Endothelial cell of umbilical vein (primary cell): ENCODE results near the gene LCN6. TPM values are rescaled to one million over a fixed set of nuclear protein-coding genes. Genes with fewer than 3 reads are reported as not detected.
A peak's percentile ranks its signal among the peaks of the same experiment; 100 is the strongest.

Source experiments
- BruUV-seq: library from RNA; stranded (reverse); fragments of 400-500 nt; replicated peaks from 2 replicates; lab custom pipeline; 2021; lab: Mats Ljungman, UMichigan
- CTCF ChIA-PET: fragments of 300-600, 350-600 bp; sonication (Branson Sonifier 250); formaldehyde crosslinking; loops from one replicate; lab custom pipeline; 2021; ENCODE audit warnings: antibody characterized with exemption, inconsistent platforms; lab: Charles Lee
- POLR2A ChIA-PET: fragments of 300-600, 350-600 bp; sonication (Branson Sonifier 250); formaldehyde crosslinking; loops from one replicate; lab custom pipeline; 2021; ENCODE audit warnings: antibody characterized with exemption, inconsistent platforms; lab: Charles Lee
- DNase-seq: peaks from one replicate; pipeline ENCODE4 v3.0.0-alpha.2; 2011; ENCODE audit warnings: low read depth, low spot score
- FAIRE-seq: peaks from 2 replicates; lab custom pipeline; 2011; peaks lifted over from hg19 to GRCh38; lab: Jason Lieb, UNC
- H2AFZ ChIP-seq: 2 replicates; pipeline ENCODE4 v1.6.0; 2012; ENCODE audit warnings: low read depth, low read length, control low read depth, inconsistent platforms
- H3K27ac ChIP-seq: 2 replicates; pipeline ENCODE4 v1.5.1; 2011; ENCODE audit warnings: low read depth, mild to moderate bottlenecking, control low read depth, low read length, moderate library complexity; ENCODE audit not compliant: insufficient read depth
- H3K27me3 ChIP-seq, 2 experiments: 2 replicates each; pipeline versions ENCODE4 v1.6.0 to v1.6.1; 2011; ENCODE audit warnings: low read length in 2 of 2, mixed read lengths in 1 of 2; ENCODE audit not compliant: control insufficient read depth in 2 of 2, insufficient read depth in 2 of 2
- H3K36me3 ChIP-seq, 2 experiments: 2 replicates in 1 of 2; 3 replicates in 1 of 2; pipeline ENCODE4 v1.5.1; 2011; ENCODE audit warnings: low read length in 2 of 2, mild to moderate bottlenecking in 1 of 2, moderate library complexity in 1 of 2; ENCODE audit not compliant: control insufficient read depth in 2 of 2, insufficient read depth in 2 of 2; ENCODE audit errors: extremely low read depth in 1 of 2
- H3K4me1 ChIP-seq: 3 replicates; pipeline ENCODE4 v1.5.1; 2011; ENCODE audit warnings: mild to moderate bottlenecking, low read length; ENCODE audit not compliant: control insufficient read depth, insufficient read depth; ENCODE audit errors: extremely low read depth
- H3K4me2 ChIP-seq: 2 replicates; pipeline ENCODE4 v1.6.1; 2011; ENCODE audit warnings: low read length, control low read depth, mixed read lengths; ENCODE audit not compliant: insufficient read depth
- H3K4me3 ChIP-seq, 3 experiments: fragments of 200-600 bp in 1 of 3; sonication (generic), shearing (Covaris generic) in 1 of 3; replicated peaks in 1 of 3; 2 replicates each; pipeline ENCODE4 v1.5.1; 2011 to 2016; ENCODE audit warnings: control low read depth in 3 of 3, low read length in 3 of 3, mild to moderate bottlenecking in 2 of 3, inconsistent platforms in 1 of 3, low read depth in 1 of 3, moderate library complexity in 1 of 3; ENCODE audit not compliant: insufficient read depth in 1 of 3
- H3K79me2 ChIP-seq: 2 replicates; pipeline ENCODE4 v1.6.0; 2012; ENCODE audit warnings: low read length, inconsistent platforms; ENCODE audit not compliant: control insufficient read depth, insufficient read depth
- H3K9ac ChIP-seq: replicated peaks from 2 replicates; pipeline ENCODE3; 2011; ENCODE audit warnings: low read length, control low read depth; ENCODE audit not compliant: insufficient read depth; ENCODE audit errors: extremely low read depth
- H3K9me1 ChIP-seq: replicated peaks from 3 replicates; pipeline ENCODE4 v1.6.0; 2011; ENCODE audit warnings: mild to moderate bottlenecking, low read length; ENCODE audit not compliant: control insufficient read depth, insufficient read depth; ENCODE audit errors: extremely low read depth
- H3K9me3 ChIP-seq: replicated peaks from 2 replicates; pipeline ENCODE4 v1.5.1; 2012; ENCODE audit warnings: low read length, inconsistent platforms; ENCODE audit not compliant: control insufficient read depth, insufficient read depth
- H4K20me1 ChIP-seq: replicated peaks from 2 replicates; pipeline ENCODE3; 2011; ENCODE audit warnings: mild to moderate bottlenecking, low read length; ENCODE audit not compliant: control insufficient read depth, insufficient read depth; ENCODE audit errors: extremely low read depth
- POLR2A ChIP-seq: IDR thresholded peaks from 2 replicates; pipeline ENCODE4 v1.6.1; 2012; ENCODE audit warnings: low read depth, mild to moderate bottlenecking, control low read depth, low read length
- dilution Hi-C: fragments of 300-500 bp; cut with MboI; formaldehyde crosslinking; loops from one replicate; pipeline ENCODE4 v1.15.0; 2019; ENCODE audit warnings: low sequenced_read_pairs; ENCODE audit not compliant: extremely low pct_ligation_motif_present
- intact Hi-C: fragments of 100-400 bp; cut with micrococcal nuclease; formaldehyde crosslinking; loops from one replicate; pipeline ENCODE4 v1.10.0; 2022
- polyA plus RNA-seq, 4 experiments: library from polyadenylated mRNA; depleted of rRNA in 3 of 4; stranded (reverse) in 3 of 4; unstranded in 1 of 4; fragments of >200 nt; gene quantifications; 2 replicates each; pipeline versions ENCODE4 v1.2.1 to v1.2.3, GENCODE V29; 2011 to 2012; ENCODE audit warnings: missing spikeins in 1 of 4
- total RNA-seq: library from RNA; stranded (reverse); gene quantifications from 2 replicates; pipeline ENCODE4 v1.2.3, GENCODE V29; 2021
- TF ChIP-seq, protein P1 (sequence below), 2 donors: IDR thresholded peaks; 1 replicate in 1 of 2; 2 replicates in 1 of 2; pipeline ENCODE4 v1.5.1; 2011; ENCODE audit warnings: low read length in 2 of 2, mild to moderate bottlenecking in 2 of 2, moderate library complexity in 2 of 2, control low read depth in 1 of 2, inconsistent platforms in 1 of 2, low read depth in 1 of 2; ENCODE audit not compliant: insufficient read depth in 1 of 2; ENCODE audit errors: extremely low read depth in 1 of 2

Gene LCN6
- total and polyA plus RNA-seq, 2 donors (not counting 3 experiments of a cell fraction or from before 2014, with no cell fraction given), result 0.17 TPM; not detected in 1

DNA sequence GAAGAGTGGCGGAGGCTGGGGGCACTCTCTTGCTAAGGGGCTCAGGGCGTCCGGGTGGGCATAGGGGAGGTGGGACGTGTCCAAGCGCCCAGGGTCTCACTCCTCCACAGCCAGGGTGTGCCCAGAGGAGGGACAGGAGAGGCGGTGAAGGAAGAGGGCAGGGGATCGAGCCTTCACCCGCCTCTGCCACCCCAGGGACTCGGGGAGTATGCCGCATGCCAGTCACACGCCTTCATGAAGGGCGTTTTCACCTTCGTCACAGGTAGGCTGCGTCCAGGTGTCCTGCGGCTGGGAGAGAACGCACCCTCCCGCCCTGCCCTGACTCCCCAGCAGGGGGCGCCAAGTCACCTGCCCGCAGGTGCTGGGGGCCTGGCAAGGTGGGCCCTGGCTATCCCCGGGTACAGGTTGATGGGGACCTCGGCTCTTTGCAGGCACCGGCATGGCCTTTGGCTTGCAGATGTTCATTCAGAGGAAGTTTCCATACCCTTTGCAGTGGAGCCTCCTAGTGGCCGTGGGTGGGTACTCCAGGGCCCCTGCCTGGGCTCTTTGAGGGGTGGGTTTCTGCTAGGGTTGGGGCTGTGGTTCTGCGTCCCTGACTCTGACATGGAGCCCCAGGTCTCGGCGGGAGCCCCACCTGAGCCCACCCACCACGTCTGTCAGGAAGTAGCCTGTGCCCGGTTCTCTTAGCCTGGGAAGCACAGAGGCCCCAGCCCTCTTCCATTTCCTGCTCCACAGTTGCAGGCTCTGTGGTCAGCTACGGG is 43.4 kb upstream of the LCN6 start:
- peak overlapping the region; percentile 54 to 72 (median 59) for H3K4me3 ChIP-seq
- no peaks in the 10 kb centered on the region for H4K20me1 ChIP-seq
- H3K4me2 ChIP-seq, result peak overlapping the region; percentile 64
- H3K27me3 ChIP-seq, result peaks cover 4 to 6% of the 10 kb centered on the region in 2 experiments
- H3K36me3 ChIP-seq, result peaks cover 0 to 2% of the 10 kb centered on the region in 2 experiments
- no peak for TF ChIP-seq POLR2A
- TF ChIP-seq, protein P1, sequence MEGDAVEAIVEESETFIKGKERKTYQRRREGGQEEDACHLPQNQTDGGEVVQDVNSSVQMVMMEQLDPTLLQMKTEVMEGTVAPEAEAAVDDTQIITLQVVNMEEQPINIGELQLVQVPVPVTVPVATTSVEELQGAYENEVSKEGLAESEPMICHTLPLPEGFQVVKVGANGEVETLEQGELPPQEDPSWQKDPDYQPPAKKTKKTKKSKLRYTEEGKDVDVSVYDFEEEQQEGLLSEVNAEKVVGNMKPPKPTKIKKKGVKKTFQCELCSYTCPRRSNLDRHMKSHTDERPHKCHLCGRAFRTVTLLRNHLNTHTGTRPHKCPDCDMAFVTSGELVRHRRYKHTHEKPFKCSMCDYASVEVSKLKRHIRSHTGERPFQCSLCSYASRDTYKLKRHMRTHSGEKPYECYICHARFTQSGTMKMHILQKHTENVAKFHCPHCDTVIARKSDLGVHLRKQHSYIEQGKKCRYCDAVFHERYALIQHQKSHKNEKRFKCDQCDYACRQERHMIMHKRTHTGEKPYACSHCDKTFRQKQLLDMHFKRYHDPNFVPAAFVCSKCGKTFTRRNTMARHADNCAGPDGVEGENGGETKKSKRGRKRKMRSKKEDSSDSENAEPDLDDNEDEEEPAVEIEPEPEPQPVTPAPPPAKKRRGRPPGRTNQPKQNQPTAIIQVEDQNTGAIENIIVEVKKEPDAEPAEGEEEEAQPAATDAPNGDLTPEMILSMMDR (IDR thresholded peaks at IDR 0.05; ENCODE audit: extremely low read depth in 1 of 2, insufficient read depth in 1 of 2, low read depth in 1 of 2, low read length in 2 of 2), result peak; percentile 89 to 96
- dilution Hi-C loops, result no loop called here
- BruUV-seq, result no TSS peak
- H3K27ac ChIP-seq, result peak overlapping the region; percentile 31
- POLR2A ChIA-PET, result no interaction called here
- peaks cover 7% of the 10 kb centered on the region for H3K4me1 ChIP-seq
- peak overlapping the region; percentile 73 for H2AFZ ChIP-seq
- H3K9me1 ChIP-seq, result no peaks in the 10 kb centered on the region
- CTCF ChIA-PET, result interaction anchor here (1.1 to 2.0 kb wide), 4 partner anchors 10 to 17 kb away, joined by 3 to 8 read pairs (median 5); partner anchors contain the start of gene RABL6
- H3K9me3 ChIP-seq, result no peaks in the 10 kb centered on the region
- DNase-seq, result peak; percentile 26
- FAIRE-seq, result peak; percentile 56
- intact Hi-C loops, result loop anchor here (1.0 to 5.0 kb wide), 4 partner anchors 56 to 244 kb away; partner anchors contain the start of genes PHPT1 and TRAF2
- H3K9ac ChIP-seq, result peak overlapping the region; percentile 60
- peaks cover 1% of the 10 kb centered on the region for H3K79me2 ChIP-seq
